GM12873 (cell line): Measurements from ENCODE around the gene PISD.

Experiments
- TF ChIP-seq, protein P1 (sequence below): IDR thresholded peaks from 2 replicates; pipeline ENCODE4 v1.5.1; 2012; ENCODE audit warnings: low read depth, mild to moderate bottlenecking, moderate library complexity, low read length, control low read depth; ENCODE audit not compliant: insufficient read depth; ENCODE audit errors: missing control alignments

PISD gene

DNA sequence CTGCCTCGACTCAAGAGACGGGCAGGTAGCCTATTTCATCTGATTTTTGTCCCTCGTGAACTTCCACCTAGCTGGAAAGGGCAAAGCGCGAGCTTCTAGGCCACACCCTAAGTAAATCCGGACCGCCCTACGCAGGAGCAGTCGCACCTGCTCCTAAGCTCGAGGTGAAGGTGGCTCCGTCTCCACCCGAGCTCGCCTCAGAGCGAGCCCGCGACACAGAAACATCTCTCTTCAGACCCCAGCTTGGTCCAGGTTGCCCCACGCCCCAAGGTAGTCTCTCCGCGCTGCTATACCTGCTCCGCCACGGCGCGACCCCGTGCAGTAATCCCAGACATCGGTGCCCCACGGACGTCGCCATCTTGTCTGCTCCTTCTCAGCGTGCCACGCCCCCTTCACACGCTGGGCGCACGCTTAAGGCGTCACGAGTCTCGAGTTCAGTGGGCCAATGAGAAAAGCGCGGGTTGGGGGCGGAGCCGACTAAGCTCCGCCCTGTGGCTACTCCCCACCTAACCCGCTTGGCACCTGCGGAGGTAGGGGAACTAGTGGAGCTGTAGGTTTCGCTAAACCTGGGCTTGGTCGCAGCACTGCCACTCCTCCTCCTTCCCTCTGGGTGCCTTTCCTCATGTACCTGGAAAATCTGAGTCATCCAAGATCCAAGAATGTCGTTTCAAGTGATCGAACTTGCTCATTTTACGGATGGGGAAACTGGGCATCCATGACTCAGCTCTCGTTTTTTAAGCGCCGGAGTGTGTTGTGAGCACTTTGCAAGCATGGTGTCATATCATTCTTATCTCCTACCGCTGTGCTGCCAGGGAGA, at the start of gene PISD:
Gene PISD, minus strand, starts transcription at position 365 of the 817 bp plus-strand sequence. Its CDS starts 7 bp downstream, at position 358.
- TF ChIP-seq, protein P1, sequence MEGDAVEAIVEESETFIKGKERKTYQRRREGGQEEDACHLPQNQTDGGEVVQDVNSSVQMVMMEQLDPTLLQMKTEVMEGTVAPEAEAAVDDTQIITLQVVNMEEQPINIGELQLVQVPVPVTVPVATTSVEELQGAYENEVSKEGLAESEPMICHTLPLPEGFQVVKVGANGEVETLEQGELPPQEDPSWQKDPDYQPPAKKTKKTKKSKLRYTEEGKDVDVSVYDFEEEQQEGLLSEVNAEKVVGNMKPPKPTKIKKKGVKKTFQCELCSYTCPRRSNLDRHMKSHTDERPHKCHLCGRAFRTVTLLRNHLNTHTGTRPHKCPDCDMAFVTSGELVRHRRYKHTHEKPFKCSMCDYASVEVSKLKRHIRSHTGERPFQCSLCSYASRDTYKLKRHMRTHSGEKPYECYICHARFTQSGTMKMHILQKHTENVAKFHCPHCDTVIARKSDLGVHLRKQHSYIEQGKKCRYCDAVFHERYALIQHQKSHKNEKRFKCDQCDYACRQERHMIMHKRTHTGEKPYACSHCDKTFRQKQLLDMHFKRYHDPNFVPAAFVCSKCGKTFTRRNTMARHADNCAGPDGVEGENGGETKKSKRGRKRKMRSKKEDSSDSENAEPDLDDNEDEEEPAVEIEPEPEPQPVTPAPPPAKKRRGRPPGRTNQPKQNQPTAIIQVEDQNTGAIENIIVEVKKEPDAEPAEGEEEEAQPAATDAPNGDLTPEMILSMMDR, result no peak

DNA sequence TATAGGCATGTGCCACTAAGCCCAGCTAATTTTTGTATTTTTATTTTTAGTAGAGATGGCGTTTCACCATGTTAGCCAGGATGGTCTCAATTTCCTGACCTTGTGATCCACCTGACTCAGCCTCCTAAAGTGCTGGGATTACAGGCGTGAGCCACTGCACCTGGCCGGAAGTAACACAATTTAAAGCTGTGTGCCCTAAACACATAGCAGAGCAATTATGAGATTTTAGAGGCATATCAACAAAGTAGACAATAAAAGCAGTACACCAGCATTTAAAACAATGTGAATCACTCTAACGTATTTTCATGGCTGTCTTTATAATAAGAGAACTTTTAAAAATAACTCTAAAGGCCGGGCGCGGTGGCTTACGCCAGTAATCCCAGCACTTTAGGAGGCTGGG, 45.5 kb upstream of the PISD start:
- TF ChIP-seq, protein P1, result no peak

DNA sequence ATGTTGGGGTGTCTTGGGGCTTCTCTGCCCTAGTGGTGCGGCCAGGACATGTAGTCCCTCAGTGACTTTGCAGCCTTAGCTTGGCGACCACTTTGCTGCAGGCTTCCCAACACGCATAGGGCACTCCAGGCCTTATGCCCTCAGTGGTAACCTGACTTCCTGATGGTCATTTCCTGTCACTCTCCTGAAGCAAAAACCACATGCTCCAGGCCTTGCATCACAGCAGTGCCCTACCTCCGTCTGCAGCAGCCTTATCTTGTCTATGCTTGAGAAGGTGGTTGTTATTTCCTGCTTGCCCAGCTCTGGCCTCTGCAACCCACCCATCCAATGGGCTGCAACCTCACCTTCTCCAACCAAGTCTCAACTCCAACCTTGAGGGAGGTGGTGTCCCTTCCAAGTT, 33.4 kb upstream of the PISD start:
- TF ChIP-seq, protein P1, result no peak

DNA sequence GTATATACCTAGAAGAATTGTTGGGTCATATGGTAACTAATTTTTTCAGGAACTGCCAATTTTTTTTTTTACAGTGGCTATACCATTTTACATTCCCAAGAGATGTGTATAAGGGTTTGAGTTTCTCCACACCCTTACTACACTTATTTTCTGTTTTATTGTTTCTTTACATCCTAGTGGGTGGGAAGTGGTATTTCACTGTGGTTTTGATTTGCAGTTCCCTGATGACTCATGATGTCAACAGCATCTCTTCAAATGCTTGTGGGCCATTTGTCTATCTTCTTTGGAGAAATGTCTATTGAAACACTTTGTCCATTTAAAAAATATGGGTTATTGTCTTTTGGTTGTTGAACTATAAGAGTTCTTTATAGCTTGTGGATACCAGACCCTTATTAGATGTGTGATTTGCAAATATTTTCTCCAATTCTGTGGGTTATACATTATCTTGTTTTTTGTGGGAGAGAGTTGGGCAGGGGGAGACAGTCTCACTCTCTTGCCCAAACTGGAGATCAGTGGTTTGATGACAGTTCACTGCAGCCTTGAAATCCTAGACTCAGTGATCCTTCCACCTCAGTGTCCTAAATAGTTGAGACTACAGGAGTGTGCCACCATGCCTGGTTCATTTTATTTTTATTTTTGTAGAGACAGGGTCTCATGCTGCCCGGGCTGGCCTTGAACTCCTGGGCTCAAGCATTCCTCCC, 30.3 kb upstream of the PISD start:
- TF ChIP-seq, protein P1, result no peak

DNA sequence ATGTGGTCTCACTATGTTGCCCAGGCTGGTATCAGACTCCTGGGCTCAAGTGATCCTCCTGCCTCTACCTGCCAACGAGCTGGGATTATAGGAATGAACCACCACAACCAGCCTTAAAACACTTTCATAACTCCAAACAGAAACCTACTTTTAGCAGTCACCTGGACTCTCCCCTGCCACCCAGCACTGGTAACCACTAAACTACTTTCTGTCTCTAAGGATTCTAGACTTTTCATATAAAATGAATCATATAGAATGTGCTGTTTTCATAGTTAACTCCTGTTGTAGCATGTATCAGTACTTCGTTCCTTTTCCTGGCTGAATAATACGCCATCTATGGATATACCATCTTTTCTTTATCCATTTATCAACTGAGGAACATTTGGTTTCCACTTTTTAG, 29.4 kb upstream of the PISD start:
- TF ChIP-seq, protein P1, result no peak

DNA sequence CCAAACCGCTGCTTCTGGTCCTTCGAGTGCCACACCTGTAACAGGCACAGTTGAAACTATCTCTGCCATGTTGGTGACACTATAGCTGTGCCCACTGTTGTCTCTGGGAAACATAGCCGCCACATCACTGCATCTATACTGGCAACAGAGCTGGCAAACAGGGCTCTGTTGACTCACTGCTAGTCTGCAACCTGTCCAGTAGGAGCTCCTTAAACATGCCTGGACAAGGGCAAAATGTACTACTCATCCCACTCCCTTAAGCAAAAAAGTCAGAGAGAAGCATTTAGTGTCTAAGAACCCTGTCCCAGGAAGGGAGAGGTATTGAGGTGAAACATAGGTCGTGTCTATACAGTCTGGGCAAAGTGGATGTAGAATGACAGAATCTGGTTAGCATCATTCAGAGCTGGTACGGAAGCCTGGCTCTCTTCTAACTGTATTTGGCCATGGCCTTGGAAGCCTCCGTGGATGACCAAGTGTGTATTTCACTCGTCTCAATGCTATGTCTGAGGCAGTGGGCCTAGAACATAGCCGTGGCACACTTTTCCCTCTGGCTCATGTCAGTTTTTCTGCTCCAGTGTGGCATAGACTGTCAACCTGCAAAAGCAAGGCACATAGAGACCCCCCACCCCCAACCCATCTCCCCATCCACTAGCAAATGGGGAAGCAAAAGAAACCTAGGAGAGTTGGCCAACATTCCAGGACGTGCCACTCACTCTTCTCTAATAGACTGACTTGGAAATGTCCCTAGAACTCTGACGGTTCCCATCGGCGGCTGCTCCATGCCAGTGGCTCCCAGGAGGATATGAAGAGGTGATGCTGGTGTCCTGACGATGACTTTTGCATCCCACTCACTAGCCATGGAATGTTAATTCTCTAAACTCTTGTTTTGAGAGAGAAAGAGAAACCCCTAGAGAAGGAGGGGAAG, 21.4 kb upstream of the PISD start:
- TF ChIP-seq, protein P1, result no peak

DNA sequence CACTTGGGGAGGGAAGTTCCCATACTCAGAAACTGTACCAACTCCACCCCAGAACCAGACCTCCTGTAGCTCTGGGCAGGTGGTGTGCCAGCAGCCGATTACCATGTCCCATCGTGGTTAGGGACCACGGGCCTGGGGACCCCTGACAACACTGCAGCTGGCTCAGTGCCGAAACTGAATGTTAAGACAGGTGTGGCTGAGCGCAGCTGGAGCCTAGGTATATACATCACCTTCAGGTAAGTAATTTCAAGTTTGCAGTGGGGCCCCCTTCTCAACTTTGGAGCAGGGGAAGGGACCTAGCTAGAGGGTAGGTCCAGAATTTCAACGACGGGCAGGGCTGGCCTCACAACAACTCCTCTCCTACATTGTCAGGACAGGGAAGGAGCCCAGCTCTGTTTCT, 20.7 kb upstream of the PISD start:
- TF ChIP-seq, protein P1, result no peak
